DMS114 treated with DMSO at 0.1 percent for 48 hours (cell line): ENCODE data around the gene NOXRED1.

Experiments
- DNase-seq: peaks from one replicate; lab custom pipeline; 2025; ENCODE audit not compliant: unreplicated experiment; lab: John Stamatoyannopoulos, UW

The NOXRED1 gene

GRCh38 chr14:77344377-77344996 is 78.8 kb downstream of the NOXRED1 start:
- no peak for DNase-seq
